Fibroblast of the aortic adventitia (primary cell): Measurements from ENCODE around the gene TRIM8. TPM values are rescaled to one million over a fixed set of nuclear protein-coding genes. Genes with fewer than 3 reads are reported as not detected.

Source experiments
- DNase-seq: peaks from one replicate; pipeline ENCODE4 v3.0.0-alpha.2; 2010; ENCODE audit warnings: low read depth
- H3K4me3 ChIP-seq: 2 replicates; pipeline ENCODE4 v1.5.1; 2011; ENCODE audit warnings: low read depth, mild to moderate bottlenecking, control low read depth, low read length, moderate library complexity
- total RNA-seq: library from RNA; depleted of rRNA; stranded (reverse); fragments of >200 nt; gene quantifications from 2 replicates; pipeline ENCODE4 v1.2.3, GENCODE V29; 2012; ENCODE audit warnings: low replicate concordance
- TF ChIP-seq, protein P1 (sequence below): IDR thresholded peaks from 2 replicates; pipeline ENCODE4 v1.5.1; 2011; ENCODE audit warnings: mild to moderate bottlenecking, low read length, control low read depth, inconsistent platforms; ENCODE audit not compliant: insufficient read depth

Gene TRIM8
- total RNA-seq, 1 donor, result 83.0 TPM

DNA sequence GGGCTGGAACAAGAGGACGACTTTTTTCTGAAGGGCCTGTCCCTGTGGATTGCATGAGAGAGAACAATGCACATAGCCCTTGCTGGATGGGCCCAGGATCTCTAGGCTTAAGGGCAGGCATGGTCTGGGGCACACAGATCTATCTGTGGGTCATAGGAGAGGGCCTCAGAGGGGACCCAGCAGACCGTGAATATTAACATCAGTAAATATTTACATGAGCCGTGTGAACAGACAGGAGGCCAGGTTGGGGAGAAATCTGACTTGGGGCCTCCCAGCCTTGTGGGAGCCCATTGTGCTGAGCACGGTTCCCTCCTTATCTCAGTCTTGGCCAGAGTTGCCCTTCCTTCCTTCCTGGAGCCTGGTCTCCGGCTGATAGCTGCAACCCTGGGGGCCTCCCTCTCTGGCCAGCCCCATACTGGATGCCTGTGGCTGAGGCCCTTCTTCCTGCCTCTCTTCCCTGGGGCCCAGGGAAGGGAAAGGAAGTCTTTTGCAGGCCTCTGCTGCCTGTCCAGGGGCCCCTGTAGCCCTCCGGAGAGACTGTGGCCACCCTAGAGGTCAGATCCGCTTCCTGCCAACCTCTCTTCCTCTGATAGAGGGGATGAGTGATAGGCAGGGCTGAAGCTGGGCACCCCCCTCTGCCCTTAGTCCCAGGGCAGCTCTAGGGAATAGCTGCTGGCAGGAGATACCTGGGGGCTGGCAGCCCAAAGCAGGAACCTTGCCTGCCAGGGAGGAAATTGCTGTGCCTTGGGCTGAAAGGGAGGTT is 44.5 kb upstream of the TRIM8 start:
- TF ChIP-seq, protein P1, sequence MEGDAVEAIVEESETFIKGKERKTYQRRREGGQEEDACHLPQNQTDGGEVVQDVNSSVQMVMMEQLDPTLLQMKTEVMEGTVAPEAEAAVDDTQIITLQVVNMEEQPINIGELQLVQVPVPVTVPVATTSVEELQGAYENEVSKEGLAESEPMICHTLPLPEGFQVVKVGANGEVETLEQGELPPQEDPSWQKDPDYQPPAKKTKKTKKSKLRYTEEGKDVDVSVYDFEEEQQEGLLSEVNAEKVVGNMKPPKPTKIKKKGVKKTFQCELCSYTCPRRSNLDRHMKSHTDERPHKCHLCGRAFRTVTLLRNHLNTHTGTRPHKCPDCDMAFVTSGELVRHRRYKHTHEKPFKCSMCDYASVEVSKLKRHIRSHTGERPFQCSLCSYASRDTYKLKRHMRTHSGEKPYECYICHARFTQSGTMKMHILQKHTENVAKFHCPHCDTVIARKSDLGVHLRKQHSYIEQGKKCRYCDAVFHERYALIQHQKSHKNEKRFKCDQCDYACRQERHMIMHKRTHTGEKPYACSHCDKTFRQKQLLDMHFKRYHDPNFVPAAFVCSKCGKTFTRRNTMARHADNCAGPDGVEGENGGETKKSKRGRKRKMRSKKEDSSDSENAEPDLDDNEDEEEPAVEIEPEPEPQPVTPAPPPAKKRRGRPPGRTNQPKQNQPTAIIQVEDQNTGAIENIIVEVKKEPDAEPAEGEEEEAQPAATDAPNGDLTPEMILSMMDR, result no peak
- H3K4me3 ChIP-seq, result no peak overlapping the region
- DNase-seq, result peak; percentile 74

DNA sequence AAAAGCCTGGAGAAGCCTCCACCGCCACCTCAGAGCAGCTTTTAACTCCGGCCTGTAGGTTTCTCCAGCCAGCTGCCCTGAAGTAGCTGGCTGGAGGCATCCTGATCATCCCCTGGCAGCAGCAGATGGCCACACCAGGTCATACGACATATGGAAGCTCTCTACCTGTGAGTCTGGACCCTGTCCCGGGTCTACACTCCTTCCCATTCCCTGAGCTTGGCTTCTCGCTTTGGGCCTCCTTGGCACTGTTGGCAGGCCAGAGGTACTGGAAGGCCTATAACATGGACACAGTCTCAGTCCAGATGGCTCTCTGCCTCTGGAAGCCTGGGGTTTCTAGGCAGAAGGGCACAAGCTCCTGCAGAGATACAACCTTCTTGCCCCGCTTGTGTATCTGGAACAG is 43.5 kb upstream of the TRIM8 start:
- DNase-seq, result no peak
- TF ChIP-seq, protein P1, result no peak

DNA sequence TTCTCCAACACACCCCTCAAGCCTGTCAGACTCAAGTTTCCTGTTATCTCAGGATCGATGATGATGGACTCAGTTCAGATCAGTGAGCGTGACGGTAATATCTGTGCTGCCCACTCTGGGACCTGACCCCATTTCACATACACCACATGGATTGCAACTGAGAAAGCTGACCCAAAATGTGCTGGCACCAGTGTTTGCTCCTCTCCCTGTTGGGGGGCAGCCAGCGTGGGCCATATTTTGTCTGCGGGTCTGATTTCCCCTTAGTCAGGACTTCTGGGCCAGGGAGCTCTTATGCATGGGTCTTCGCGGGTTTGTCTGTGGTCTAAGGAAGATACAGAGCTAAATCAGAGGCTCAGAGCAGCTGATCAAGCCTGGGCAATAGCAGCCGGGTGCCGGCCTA is 42.6 kb upstream of the TRIM8 start:
- no peak overlapping the region for H3K4me3 ChIP-seq
- DNase-seq, result no peak
- TF ChIP-seq, protein P1, result no peak

More for the DNA sequence above, 43.5 kb upstream of the TRIM8 start:
- no peak overlapping the region for H3K4me3 ChIP-seq

DNA sequence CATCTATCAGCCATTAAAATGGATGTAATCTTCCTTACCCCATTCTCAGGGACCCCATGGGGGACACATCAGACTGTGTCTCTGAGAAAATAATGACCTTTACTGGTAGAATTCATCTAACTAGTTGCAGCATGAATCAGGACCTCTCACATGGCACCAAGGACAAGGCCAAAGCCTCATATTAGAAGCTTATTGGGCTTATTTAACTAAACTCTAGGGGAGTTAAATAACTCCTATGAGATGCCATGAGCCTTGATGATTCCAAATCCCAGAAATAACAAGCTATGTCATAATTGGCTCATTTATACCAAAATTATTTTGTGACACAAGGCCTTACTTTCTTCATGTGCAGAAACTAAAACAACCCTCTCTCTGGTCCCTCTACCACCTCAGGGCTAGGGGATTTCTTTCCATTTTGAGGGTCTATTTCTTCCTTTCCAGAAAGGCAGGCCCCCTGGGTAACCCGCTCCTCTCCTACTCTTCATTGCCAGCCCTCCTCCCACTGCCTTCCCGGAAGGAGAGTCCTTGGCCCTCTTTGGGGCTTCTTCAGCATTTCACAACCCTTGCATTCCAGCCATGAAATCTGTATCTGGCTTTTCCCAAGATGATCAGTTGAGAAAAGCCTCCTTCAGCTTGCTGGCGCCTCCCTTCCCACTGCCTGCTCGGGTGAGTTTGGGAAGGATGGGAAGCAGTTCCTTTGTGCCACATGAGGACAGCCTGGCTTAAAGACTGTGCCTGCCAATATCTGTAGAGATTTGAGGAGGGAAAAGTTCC is 41.8 kb upstream of the TRIM8 start:
- no peak overlapping the region for H3K4me3 ChIP-seq
- TF ChIP-seq, protein P1, result no peak
- DNase-seq, result peak; percentile 87

DNA sequence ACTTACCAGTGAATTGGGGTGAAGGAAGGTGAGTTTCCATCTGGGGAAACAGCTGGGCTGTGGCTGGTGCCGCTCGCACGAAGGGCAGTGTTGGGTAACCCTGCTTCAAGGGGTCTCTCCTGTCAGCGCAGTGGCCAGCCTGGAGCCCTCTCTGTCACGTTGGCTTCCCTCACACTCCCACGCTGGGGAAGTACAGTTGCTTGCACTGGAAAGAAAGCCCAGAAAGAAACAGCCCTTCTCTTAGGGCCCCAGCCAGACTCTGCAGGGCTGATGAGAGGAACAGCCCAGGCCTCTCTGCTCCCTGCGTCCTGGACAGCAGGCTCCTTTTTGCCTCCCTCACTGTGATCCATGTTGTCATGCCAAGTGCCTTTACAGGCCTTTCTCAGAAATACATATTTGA is 40.3 kb upstream of the TRIM8 start:
- no peak overlapping the region for H3K4me3 ChIP-seq
- TF ChIP-seq, protein P1, result no peak
- no peak for DNase-seq

DNA sequence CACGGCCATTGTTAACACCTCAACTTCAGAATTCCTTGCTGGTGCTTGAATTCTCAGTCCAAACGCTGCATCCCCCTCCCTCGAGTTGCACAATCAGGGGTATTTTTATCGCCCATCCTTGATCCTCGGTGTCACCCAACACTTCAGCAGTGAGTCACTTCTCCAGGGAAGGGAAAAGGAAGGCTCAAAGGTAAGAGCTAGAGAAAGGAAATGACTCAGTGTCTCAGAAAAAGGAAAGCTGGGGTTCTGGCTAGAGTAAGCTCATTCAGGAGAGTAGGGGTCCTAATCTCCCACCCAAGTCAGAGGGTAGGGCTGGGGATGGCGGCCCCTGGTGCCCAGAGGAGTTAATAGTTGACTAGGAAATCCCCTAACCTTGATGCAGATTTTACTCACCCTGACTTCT is 39.8 kb upstream of the TRIM8 start:
- peak; percentile 86 for DNase-seq
- TF ChIP-seq, protein P1, result no peak
- no peak overlapping the region for H3K4me3 ChIP-seq
